Neuronal stem cell (in vitro differentiated cells): ENCODE data around the gene EEF1AKMT2.
"Not testable (repeated sequence)": the region's sequence is repeated elsewhere in the genome, so short reads cannot be mapped to it uniquely, and the experiment has no call there.

ENCODE experiments used
- DNase-seq: peaks from one replicate; pipeline ENCODE4 v3.0.0-alpha.2; 2013; ENCODE audit warnings: low spot score
- H2AFZ ChIP-seq: one replicate; pipeline ENCODE4 v1.6.1; 2013; ENCODE audit warnings: mild to moderate bottlenecking, low read length, inconsistent platforms
- H2AK5ac ChIP-seq: 2 replicates; pipeline ENCODE4 v1.6.1; 2013; ENCODE audit warnings: low read depth, mild to moderate bottlenecking, inconsistent platforms, low read length, moderate library complexity, mixed read lengths
- H2BK120ac ChIP-seq: 2 replicates; pipeline ENCODE4 v1.6.1; 2013; ENCODE audit warnings: low read depth, mild to moderate bottlenecking, inconsistent platforms, low read length, moderate library complexity, mixed read lengths
- H2BK12ac ChIP-seq: one replicate; pipeline ENCODE4 v1.6.1; 2013; ENCODE audit warnings: low read length, inconsistent platforms
- H2BK15ac ChIP-seq: 2 replicates; pipeline ENCODE4 v1.6.1; 2013; ENCODE audit warnings: mild to moderate bottlenecking, low read length, inconsistent platforms, mixed read lengths
- H2BK5ac ChIP-seq: one replicate; pipeline ENCODE4 v1.6.1; 2013; ENCODE audit warnings: inconsistent platforms, mild to moderate bottlenecking, low read length, moderate library complexity
- H3K14ac ChIP-seq: one replicate; pipeline ENCODE4 v1.6.1; 2013; ENCODE audit warnings: low read length, inconsistent platforms
- H3K18ac ChIP-seq: 2 replicates; pipeline ENCODE4 v1.6.1; 2013; ENCODE audit warnings: low read length, inconsistent platforms
- H3K23ac ChIP-seq: 2 replicates; pipeline ENCODE4 v1.6.1; 2013; ENCODE audit warnings: low read depth, mild to moderate bottlenecking, mixed read lengths, low read length, inconsistent platforms; ENCODE audit not compliant: poor library complexity
- H3K27ac ChIP-seq: replicated peaks from 3 replicates; pipeline ENCODE4 v1.5.1; 2013; ENCODE audit warnings: low read length, inconsistent platforms
- H3K27me3 ChIP-seq, 3 experiments: 2 replicates each; pipeline ENCODE4 v1.6.1; 2013; ENCODE audit warnings: low read length in 3 of 3, mild to moderate bottlenecking in 2 of 3, inconsistent platforms in 1 of 3, low read depth in 1 of 3, mixed read lengths in 1 of 3, moderate library complexity in 1 of 3; ENCODE audit not compliant: control insufficient read depth in 3 of 3, insufficient read depth in 3 of 3
- H3K36me3 ChIP-seq, 2 donors: replicated peaks in 1 of 2; 2 replicates each; pipeline ENCODE4 v1.6.1; 2013; ENCODE audit warnings: low read length in 2 of 2; ENCODE audit not compliant: control insufficient read depth in 2 of 2, insufficient read depth in 2 of 2
- H3K4ac ChIP-seq: 2 replicates; pipeline ENCODE4 v1.6.1; 2013; ENCODE audit warnings: inconsistent platforms, mild to moderate bottlenecking, low read length, moderate library complexity
- H3K4me1 ChIP-seq, 2 donors: 1 replicate in 1 of 2; 2 replicates in 1 of 2; pipeline ENCODE4 v1.6.1; 2013; ENCODE audit warnings: low read length in 2 of 2, low read depth in 1 of 2; ENCODE audit not compliant: control insufficient read depth in 2 of 2, insufficient read depth in 1 of 2
- H3K4me2 ChIP-seq: one replicate; pipeline ENCODE4 v1.6.1; 2013; ENCODE audit warnings: mild to moderate bottlenecking, low read length, inconsistent platforms; ENCODE audit not compliant: insufficient read depth, poor library complexity, severe bottlenecking
- H3K4me3 ChIP-seq, 2 donors: 2 replicates each; pipeline ENCODE4 v1.5.1; 2013; ENCODE audit warnings: low read length in 2 of 2, mild to moderate bottlenecking in 2 of 2, inconsistent platforms in 1 of 2, moderate library complexity in 1 of 2
- H3K79me1 ChIP-seq: one replicate; pipeline ENCODE4 v1.6.1; 2013; ENCODE audit warnings: low read depth, mild to moderate bottlenecking, inconsistent platforms, low read length, moderate library complexity
- H3K9ac ChIP-seq: one replicate; pipeline ENCODE4 v1.6.1; 2013; ENCODE audit warnings: mild to moderate bottlenecking, low read depth, low read length, inconsistent platforms; ENCODE audit not compliant: poor library complexity
- H3K9me3 ChIP-seq, 2 donors: replicated peaks in 1 of 2; 2 replicates each; pipeline versions ENCODE3 to v1.6.1; 2013; ENCODE audit warnings: low read length in 2 of 2, mild to moderate bottlenecking in 2 of 2, inconsistent platforms in 1 of 2, low read depth in 1 of 2, mixed read lengths in 1 of 2, moderate library complexity in 1 of 2; ENCODE audit not compliant: control insufficient read depth in 2 of 2, insufficient read depth in 1 of 2
- H4K8ac ChIP-seq: one replicate; pipeline ENCODE4 v1.6.1; 2013; ENCODE audit warnings: low read depth, mild to moderate bottlenecking, inconsistent platforms, low read length, moderate library complexity
- H4K91ac ChIP-seq: one replicate; pipeline ENCODE4 v1.6.1; 2013; ENCODE audit warnings: low read length, low read depth, mild to moderate bottlenecking, inconsistent platforms; ENCODE audit not compliant: poor library complexity
- WGBS, 2 donors: extraction: QIAGEN DNeasy Blood & Tissue Kit; methylation state at CpG; one replicate each; pipeline ENCODE4 v1.1.7; 2013; ENCODE audit warnings: missing lambda C conversion rate in 2 of 2, mixed read lengths in 1 of 2; ENCODE audit not compliant: insufficient read length in 2 of 2, insufficient replicate concordance in 1 of 2; ENCODE audit errors: extremely low coverage in 2 of 2; 5-methylcytosine and 5-hydroxymethylcytosine counted together

EEF1AKMT2 gene

GRCh38 chr10:124792998-124793352 is 1.3 kb upstream of the EEF1AKMT2 start:
- H3K9me3 ChIP-seq, result no peaks in the 10 kb centered on the region
- H3K9ac ChIP-seq, result no peak overlapping the region
- peak overlapping the region; percentile 38 for H3K4ac ChIP-seq
- H3K4me2 ChIP-seq, result no peak overlapping the region
- H3K36me3 ChIP-seq, result peaks cover 5 to 21% of the 10 kb centered on the region in 2 donors
- no peak overlapping the region for H4K91ac ChIP-seq
- no peaks in the 10 kb centered on the region for H3K27me3 ChIP-seq
- H3K4me3 ChIP-seq, result no peak overlapping the region
- no peak overlapping the region for H2BK12ac ChIP-seq
- no peaks in the 10 kb centered on the region for H3K79me1 ChIP-seq
- H3K27ac ChIP-seq, result no peak overlapping the region
- H2BK15ac ChIP-seq, result no peak overlapping the region
- H3K14ac ChIP-seq, result no peak overlapping the region
- H2BK120ac ChIP-seq, result no peak overlapping the region
- H3K23ac ChIP-seq, result no peak overlapping the region
- no peak overlapping the region for H4K8ac ChIP-seq
- H3K4me1 ChIP-seq, result no peaks in the 10 kb centered on the region
- H2AFZ ChIP-seq, result no peak overlapping the region
- H3K18ac ChIP-seq, result no peak overlapping the region
- DNase-seq, result no peak
- no peak overlapping the region for H2BK5ac ChIP-seq
- WGBS, 2 donors, result no CpG with 5 or more reads among the region's 11 CpGs
- H2AK5ac ChIP-seq, result peak overlapping the region; percentile 79

GRCh38 chr10:124782900-124783299 is 8.8 kb downstream of the EEF1AKMT2 start:
- not testable (repeated sequence) for H3K4me2 ChIP-seq, H4K91ac ChIP-seq, H3K9me3 ChIP-seq, H2BK120ac ChIP-seq, H3K14ac ChIP-seq, H3K4ac ChIP-seq, H4K8ac ChIP-seq, H3K9ac ChIP-seq, H3K27me3 ChIP-seq, H3K23ac ChIP-seq, H2BK5ac ChIP-seq, H3K4me3 ChIP-seq, H3K4me1 ChIP-seq, H2AK5ac ChIP-seq, H3K18ac ChIP-seq, DNase-seq, H3K79me1 ChIP-seq, H2BK12ac ChIP-seq, H3K27ac ChIP-seq, H2BK15ac ChIP-seq, H2AFZ ChIP-seq
- peaks cover 10 to 82% of the 10 kb centered on the region in 2 donors for H3K36me3 ChIP-seq
- WGBS, 2 donors, result no CpG with 5 or more reads among the region's 1 CpG

- no CpG with 5 or more reads among the region's 2 CpGs for WGBS, 2 donors
- no peak overlapping the region for H2AFZ ChIP-seq
- H3K4me2 ChIP-seq, result no peak overlapping the region
- no peak overlapping the region for H3K4me3 ChIP-seq
- peaks cover 2 to 69% of the 10 kb centered on the region in 2 donors for H3K36me3 ChIP-seq
- no peak for DNase-seq
- no peak overlapping the region for H3K9ac ChIP-seq
- H2BK120ac ChIP-seq, result no peak overlapping the region
- peaks cover 0 to 15% of the 10 kb centered on the region in 2 donors for H3K9me3 ChIP-seq
- H3K14ac ChIP-seq, result no peak overlapping the region
- H2BK5ac ChIP-seq, result no peak overlapping the region
- no peak overlapping the region for H3K18ac ChIP-seq
- H3K23ac ChIP-seq, result no peak overlapping the region
- no peak overlapping the region for H3K27ac ChIP-seq
- no peak overlapping the region for H4K91ac ChIP-seq
- no peaks in the 10 kb centered on the region for H3K79me1 ChIP-seq
- no peaks in the 10 kb centered on the region for H3K4me1 ChIP-seq
- no peaks in the 10 kb centered on the region for H3K27me3 ChIP-seq
- H4K8ac ChIP-seq, result no peak overlapping the region
- H2BK15ac ChIP-seq, result no peak overlapping the region
- no peak overlapping the region for H2AK5ac ChIP-seq
- H3K4ac ChIP-seq, result no peak overlapping the region
- H2BK12ac ChIP-seq, result no peak overlapping the region
These were observed 22.9 kb downstream of the EEF1AKMT2 start for GRCh38 chr10:124768791-124769190.

- no peaks in the 10 kb centered on the region for H3K4me1 ChIP-seq
- H4K91ac ChIP-seq, result no peak overlapping the region
- H4K8ac ChIP-seq, result no peak overlapping the region
- H3K18ac ChIP-seq, result no peak overlapping the region
- H2BK5ac ChIP-seq, result no peak overlapping the region
- H3K4me3 ChIP-seq, result no peak overlapping the region
- H3K4me2 ChIP-seq, result no peak overlapping the region
- H3K9ac ChIP-seq, result no peak overlapping the region
- no peak for DNase-seq
- WGBS, 2 donors, result no CpG with 5 or more reads among the region's 2 CpGs
- H3K14ac ChIP-seq, result no peak overlapping the region
- peaks cover 5 to 71% of the 10 kb centered on the region in 2 donors for H3K36me3 ChIP-seq
- H3K4ac ChIP-seq, result no peak overlapping the region
- no peak overlapping the region for H2BK12ac ChIP-seq
- H3K27me3 ChIP-seq, result no peaks in the 10 kb centered on the region
- H3K79me1 ChIP-seq, result no peaks in the 10 kb centered on the region
- no peak overlapping the region for H3K23ac ChIP-seq
- H3K27ac ChIP-seq, result no peak overlapping the region
- H2AFZ ChIP-seq, result no peak overlapping the region
- H2AK5ac ChIP-seq, result no peak overlapping the region
- no peak overlapping the region for H2BK15ac ChIP-seq
- no peak overlapping the region for H2BK120ac ChIP-seq
- H3K9me3 ChIP-seq, result no peaks in the 10 kb centered on the region
These were observed 26.4 kb downstream of the EEF1AKMT2 start for GRCh38 chr10:124765256-124765655.
